Chondrocyte (in vitro differentiated cells): ENCODE measurements around the gene LTA. TPM values are rescaled to one million over a fixed set of nuclear protein-coding genes. Genes with fewer than 3 reads are reported as not detected.

Experiments
- DNase-seq: peaks from one replicate; pipeline ENCODE4 v3.0.0; 2021; ENCODE audit warnings: mixed read lengths, low spot score
- H3K27ac Mint-ChIP-seq: one replicate; pipeline ENCODE4 v1.8.0; 2021; ENCODE audit warnings: mild to moderate bottlenecking, moderate library complexity, mixed read lengths; ENCODE audit not compliant: unreplicated experiment
- H3K27me3 Mint-ChIP-seq: 2 replicates; pipeline ENCODE4 v1.8.0; 2021; ENCODE audit warnings: low read depth, mixed read lengths
- H3K36me3 Mint-ChIP-seq: 2 replicates; pipeline ENCODE4 v1.8.0; 2021; ENCODE audit warnings: low read depth, mixed read lengths
- H3K4me1 Mint-ChIP-seq: 2 replicates; pipeline ENCODE4 v1.8.0; 2021; ENCODE audit warnings: low read depth, mild to moderate bottlenecking, mixed read lengths
- H3K4me3 Mint-ChIP-seq: one replicate; pipeline ENCODE4 v1.8.0; 2021; ENCODE audit warnings: mild to moderate bottlenecking, moderate library complexity, mixed read lengths; ENCODE audit not compliant: unreplicated experiment
- H3K9me3 Mint-ChIP-seq: 2 replicates; pipeline ENCODE4 v1.8.0; 2021; ENCODE audit warnings: low read depth, mixed read lengths
- total RNA-seq: library from RNA; stranded (reverse); gene quantifications from 3 replicates; pipeline ENCODE4 v1.2.1, GENCODE V29; 2021
- TF ChIP-seq, protein P1 (sequence below): fragments of 200-600 bp; sonication (generic); IDR thresholded peaks from 2 replicates; pipeline ENCODE4 v1.5.0; 2021; ENCODE audit warnings: antibody characterized with exemption, mild to moderate bottlenecking, moderate library complexity

The LTA gene
- total RNA-seq, 1 donor from 2014 or later: not detected

DNA sequence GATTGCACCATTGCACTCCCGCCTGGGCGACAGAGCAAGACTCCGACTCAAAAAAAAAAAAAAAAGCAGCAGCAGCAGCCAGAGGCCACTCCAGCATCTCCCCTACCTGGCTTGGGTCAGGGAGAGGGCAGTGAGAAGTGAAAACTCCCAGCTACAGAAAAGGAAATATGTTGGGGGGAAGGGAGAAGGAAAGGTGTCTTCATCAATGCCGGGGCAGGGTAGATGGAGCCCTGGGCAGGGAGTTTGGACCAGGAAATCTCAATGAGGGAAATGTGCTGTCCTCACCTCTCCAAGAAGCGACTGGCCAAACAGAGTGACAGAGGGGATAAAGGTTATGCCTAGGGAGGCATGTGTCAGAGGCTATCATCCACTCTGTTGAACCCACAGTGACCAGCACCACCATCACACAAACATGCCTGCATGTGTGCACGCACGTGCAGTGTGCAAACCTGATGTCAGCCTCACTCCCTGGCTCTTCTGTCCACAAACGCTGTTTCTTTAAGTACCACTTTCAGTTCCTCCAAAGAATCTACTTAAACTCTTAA lies 42.1 kb downstream of the LTA start:
- Mint-ChIP-seq H3K9me3 (no peaks in the 10 kb centered on the region), H3K27ac (no peak overlapping the region), H3K27me3 (no peaks in the 10 kb centered on the region), H3K36me3 (no peaks in the 10 kb centered on the region), H3K4me1 (no peaks in the 10 kb centered on the region), H3K4me3 (no peak overlapping the region)
- TF ChIP-seq, protein P1, sequence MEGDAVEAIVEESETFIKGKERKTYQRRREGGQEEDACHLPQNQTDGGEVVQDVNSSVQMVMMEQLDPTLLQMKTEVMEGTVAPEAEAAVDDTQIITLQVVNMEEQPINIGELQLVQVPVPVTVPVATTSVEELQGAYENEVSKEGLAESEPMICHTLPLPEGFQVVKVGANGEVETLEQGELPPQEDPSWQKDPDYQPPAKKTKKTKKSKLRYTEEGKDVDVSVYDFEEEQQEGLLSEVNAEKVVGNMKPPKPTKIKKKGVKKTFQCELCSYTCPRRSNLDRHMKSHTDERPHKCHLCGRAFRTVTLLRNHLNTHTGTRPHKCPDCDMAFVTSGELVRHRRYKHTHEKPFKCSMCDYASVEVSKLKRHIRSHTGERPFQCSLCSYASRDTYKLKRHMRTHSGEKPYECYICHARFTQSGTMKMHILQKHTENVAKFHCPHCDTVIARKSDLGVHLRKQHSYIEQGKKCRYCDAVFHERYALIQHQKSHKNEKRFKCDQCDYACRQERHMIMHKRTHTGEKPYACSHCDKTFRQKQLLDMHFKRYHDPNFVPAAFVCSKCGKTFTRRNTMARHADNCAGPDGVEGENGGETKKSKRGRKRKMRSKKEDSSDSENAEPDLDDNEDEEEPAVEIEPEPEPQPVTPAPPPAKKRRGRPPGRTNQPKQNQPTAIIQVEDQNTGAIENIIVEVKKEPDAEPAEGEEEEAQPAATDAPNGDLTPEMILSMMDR: no peak
- no peak for DNase-seq

DNA sequence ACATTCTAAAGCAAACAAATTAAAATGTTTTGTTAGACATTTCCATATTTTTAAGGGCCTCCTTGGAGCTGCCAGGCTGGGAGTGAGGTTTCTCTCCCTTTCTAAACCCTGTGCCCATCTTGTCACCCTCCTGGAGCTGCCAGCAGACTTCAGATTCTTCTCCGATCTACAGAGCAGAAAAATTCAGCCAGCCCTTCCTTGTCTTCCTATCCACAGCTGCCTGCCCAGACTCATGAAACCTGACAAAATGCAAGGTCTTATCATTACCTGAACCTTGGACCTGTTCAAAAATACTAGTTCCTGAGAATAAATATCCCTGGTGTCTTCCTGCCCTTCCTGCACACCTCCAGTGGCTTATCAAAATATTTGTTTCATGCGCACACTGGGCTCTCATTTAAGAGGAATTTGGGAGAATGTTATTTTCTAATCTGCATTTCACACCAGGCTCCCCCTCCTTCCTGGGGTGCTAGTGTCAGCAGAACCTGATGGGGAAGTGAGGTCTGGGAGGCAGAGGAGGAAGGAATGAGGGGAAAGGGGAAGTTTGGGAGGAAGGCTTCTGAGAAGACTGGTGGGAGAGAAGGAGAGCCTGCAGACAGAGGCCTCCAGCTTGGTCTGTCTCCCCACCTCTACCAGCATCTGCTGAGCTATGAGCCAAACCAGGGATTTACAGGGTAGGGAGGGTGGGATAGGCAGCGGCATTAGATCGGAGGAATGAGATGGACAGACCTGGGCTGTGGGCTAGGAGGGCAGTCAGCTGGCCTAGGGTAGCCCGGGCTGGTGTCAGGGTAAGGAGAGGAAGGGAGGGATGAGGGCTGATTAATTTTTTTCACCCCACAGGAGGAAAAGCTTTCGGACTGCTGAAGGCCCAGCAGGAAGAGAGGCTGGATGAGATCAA lies 42.8 kb downstream of the LTA start, which contains the start of gene AIF1:
AIF1 (plus strand) TSS at position 551 of the 895 bp plus-strand sequence; CDS start at position 647, 96 bp downstream.
- TF ChIP-seq, protein P1: no peak
- H3K27me3 Mint-ChIP-seq: no peaks in the 10 kb centered on the region
- no peak for DNase-seq
- no peaks in the 10 kb centered on the region for H3K9me3 Mint-ChIP-seq
- H3K36me3 Mint-ChIP-seq: no peaks in the 10 kb centered on the region
- H3K4me3 Mint-ChIP-seq: no peak within 1 kb of the TSS
- peaks cover 5% of the 10 kb centered on the region for H3K4me1 Mint-ChIP-seq
- no peak within 1 kb of the TSS for H3K27ac Mint-ChIP-seq

DNA sequence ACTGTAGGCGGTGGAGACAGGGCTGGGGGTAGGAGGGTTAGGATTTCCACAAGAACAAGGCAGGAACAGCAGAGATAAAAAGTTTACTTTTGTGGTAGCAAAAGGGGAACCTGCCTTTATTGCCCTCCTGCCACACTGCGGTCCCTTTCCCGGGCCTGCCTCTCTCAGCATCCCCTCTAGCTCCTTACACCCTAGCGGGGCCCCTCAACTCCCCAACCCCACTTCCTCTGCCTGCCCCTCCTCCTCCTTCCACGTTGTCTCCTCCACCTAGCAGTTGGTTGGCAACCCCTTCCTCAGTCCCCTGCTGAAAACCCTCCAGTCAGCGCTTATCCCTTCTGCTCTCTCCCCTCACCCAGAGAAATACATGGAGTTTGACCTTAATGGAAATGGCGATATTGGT lies 43.7 kb downstream of the LTA start:
- Mint-ChIP-seq H3K4me1 (peaks cover 5% of the 10 kb centered on the region), H3K27me3 (no peaks in the 10 kb centered on the region), H3K9me3 (no peaks in the 10 kb centered on the region), H3K4me3 (no peak overlapping the region), H3K27ac (no peak overlapping the region), H3K36me3 (no peaks in the 10 kb centered on the region)
- TF ChIP-seq, protein P1: no peak
- DNase-seq: no peak

DNA sequence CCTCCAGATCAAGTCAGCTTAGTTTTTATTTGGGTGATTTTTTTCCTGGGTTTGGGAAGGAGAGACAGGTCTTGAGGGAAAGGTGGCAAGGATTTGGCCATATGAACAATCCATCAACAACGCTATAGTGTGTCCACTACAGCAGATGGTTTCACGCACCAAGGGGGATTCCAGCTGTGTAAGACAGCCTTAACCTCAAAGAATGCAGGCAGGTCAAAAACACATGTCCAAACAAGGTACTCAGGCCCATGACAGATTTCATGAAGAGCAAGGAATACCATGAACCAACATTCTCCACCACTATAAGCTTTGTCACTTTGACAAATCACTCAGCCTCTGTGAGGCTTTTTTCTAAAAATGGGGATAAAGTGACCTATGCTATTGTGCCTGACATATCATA lies 44.9 kb downstream of the LTA start:
- TF ChIP-seq, protein P1: no peak
- DNase-seq: no peak
- no peaks in the 10 kb centered on the region for H3K9me3 Mint-ChIP-seq
- peaks cover 11% of the 10 kb centered on the region for H3K4me1 Mint-ChIP-seq
- H3K4me3 Mint-ChIP-seq: no peak overlapping the region
- H3K27me3 Mint-ChIP-seq: no peaks in the 10 kb centered on the region
- H3K27ac Mint-ChIP-seq: no peak overlapping the region
- no peaks in the 10 kb centered on the region for H3K36me3 Mint-ChIP-seq

DNA sequence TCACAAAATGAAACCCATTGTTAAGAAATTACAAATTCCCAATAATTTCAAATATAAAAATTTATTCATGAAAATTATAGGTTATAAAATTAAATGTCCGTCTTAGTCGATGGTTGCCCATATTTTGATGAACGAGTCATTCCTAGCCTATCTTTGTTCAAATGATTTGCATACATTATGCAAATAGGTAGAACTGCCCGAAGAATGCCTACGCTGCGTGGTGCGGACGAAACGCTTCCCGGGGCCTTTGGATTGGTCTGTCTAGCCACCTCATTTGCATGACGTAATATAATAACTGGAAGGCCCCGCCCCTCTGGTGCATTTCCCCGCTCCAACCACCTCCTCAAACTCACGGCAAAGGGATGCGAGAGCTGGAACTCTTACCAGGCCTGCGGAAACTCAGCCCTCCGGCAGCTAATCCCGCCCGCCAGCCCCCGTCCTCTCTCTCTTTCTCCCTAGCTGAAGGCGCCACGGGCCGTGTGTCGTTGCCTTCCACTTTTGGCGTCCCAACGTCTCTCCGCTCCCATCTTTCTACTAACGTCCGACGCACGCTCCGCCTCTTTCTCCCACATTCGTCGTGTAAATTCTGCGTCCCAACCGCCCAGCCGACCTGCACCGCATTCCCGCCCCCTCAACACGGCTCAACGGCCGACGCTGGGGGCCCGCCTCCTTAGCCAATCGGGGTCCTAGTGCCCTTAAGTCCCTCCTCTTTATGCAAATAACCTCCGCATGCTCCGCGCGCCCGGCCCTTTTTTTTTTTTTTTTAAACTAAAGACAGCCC lies 47.9 kb downstream of the LTA start:
- Mint-ChIP-seq H3K4me3 (peak overlapping the region; percentile 98), H3K4me1 (peaks cover 26% of the 10 kb centered on the region), H3K27me3 (no peaks in the 10 kb centered on the region), H3K9me3 (no peaks in the 10 kb centered on the region), H3K27ac (peak overlapping the region; percentile 100), H3K36me3 (peaks cover 11% of the 10 kb centered on the region)
- TF ChIP-seq, protein P1: no peak
- peak; percentile 99 for DNase-seq
